ENCODE measurements around the gene TMEM247. TPM values are rescaled to one million over a fixed set of nuclear protein-coding genes. Genes with fewer than 3 reads are reported as not detected.

The TMEM247 gene
- total and polyA plus RNA-seq, 2 donors (not counting 3 experiments of a cell fraction or from before 2014, with no cell fraction given) = not detected

DNA sequence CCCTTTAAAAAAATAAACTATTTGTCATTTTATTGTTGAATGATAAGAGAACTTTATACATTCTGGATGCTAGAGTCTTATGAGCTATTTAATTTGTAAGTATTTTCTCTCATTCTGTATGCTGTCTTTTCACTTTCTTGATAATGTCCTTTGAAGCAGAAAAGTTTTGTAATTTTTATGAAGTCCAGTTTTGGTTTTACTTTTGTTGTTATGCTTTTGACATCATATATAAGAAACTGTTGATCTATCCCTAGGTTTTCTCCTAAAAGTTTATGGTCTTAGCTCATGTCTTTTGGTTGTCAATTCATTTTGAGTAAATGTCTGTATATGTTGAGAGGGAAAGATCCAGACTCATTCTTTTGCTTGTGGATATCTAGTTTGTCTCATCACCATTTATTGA is 52.5 kb downstream of the TMEM247 start:
- no peak overlapping the region for H3K4me2 ChIP-seq (ENCODE audit: insufficient read depth, low read length)
- CTCF ChIA-PET = no interaction called here
- no peaks in the 10 kb centered on the region for H3K9me3 ChIP-seq (replicated peaks; ENCODE audit: control insufficient read depth, insufficient read depth, low read length)
- H2AFZ ChIP-seq (ENCODE audit: low read depth, low read length) = no peak overlapping the region
- no peak for TF ChIP-seq FOS (IDR thresholded peaks at IDR 0.05; ENCODE audit: borderline replicate concordance, insufficient read depth, low read length)
- TF ChIP-seq, protein P1, sequence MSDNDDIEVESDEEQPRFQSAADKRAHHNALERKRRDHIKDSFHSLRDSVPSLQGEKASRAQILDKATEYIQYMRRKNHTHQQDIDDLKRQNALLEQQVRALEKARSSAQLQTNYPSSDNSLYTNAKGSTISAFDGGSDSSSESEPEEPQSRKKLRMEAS (IDR thresholded peaks at IDR 0.05; ENCODE audit: insufficient read depth, insufficient read length) = no peak
- no peak for TF ChIP-seq POLR2AphosphoS5 (IDR thresholded peaks at IDR 0.05; ENCODE audit: insufficient read depth, low read depth, low read length)
- TF ChIP-seq, protein P2, sequence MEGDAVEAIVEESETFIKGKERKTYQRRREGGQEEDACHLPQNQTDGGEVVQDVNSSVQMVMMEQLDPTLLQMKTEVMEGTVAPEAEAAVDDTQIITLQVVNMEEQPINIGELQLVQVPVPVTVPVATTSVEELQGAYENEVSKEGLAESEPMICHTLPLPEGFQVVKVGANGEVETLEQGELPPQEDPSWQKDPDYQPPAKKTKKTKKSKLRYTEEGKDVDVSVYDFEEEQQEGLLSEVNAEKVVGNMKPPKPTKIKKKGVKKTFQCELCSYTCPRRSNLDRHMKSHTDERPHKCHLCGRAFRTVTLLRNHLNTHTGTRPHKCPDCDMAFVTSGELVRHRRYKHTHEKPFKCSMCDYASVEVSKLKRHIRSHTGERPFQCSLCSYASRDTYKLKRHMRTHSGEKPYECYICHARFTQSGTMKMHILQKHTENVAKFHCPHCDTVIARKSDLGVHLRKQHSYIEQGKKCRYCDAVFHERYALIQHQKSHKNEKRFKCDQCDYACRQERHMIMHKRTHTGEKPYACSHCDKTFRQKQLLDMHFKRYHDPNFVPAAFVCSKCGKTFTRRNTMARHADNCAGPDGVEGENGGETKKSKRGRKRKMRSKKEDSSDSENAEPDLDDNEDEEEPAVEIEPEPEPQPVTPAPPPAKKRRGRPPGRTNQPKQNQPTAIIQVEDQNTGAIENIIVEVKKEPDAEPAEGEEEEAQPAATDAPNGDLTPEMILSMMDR (IDR thresholded peaks at IDR 0.05; ENCODE audit: extremely low read depth in 1 of 2, insufficient read depth in 1 of 2, low read depth in 1 of 2, low read length in 2 of 2) = no peak
- no peak for TF ChIP-seq EZH2 (IDR thresholded peaks at IDR 0.05; ENCODE audit: borderline replicate concordance, low read depth, low read length, severe bottlenecking)
- no peak for TF ChIP-seq JUN (IDR thresholded peaks at IDR 0.05; ENCODE audit: borderline replicate concordance, insufficient read depth, insufficient read length, low read depth)
- TF ChIP-seq POLR2A (IDR thresholded peaks at IDR 0.05; ENCODE audit: low read depth, low read length) = no peak
- no peak for TF ChIP-seq GATA2 (IDR thresholded peaks at IDR 0.05; ENCODE audit: insufficient read depth, insufficient read length, low read depth, low read length)
- no peak for TF ChIP-seq MYC (IDR thresholded peaks at IDR 0.05; ENCODE audit: low read depth, low read length)
- FAIRE-seq (no peak), DNase-seq (ENCODE audit: low read depth, low spot score) (no peak)
- H3K4me3 ChIP-seq (replicated peaks in 1 of 3; ENCODE audit: insufficient read depth in 1 of 3, low read depth in 1 of 3, low read length in 3 of 3) = no peak overlapping the region
- H3K27me3 ChIP-seq (ENCODE audit: control insufficient read depth in 2 of 2, insufficient read depth in 2 of 2, low read length in 2 of 2) = no peaks in the 10 kb centered on the region
- H3K9ac ChIP-seq (replicated peaks; ENCODE audit: extremely low read depth, insufficient read depth, low read length) = no peak overlapping the region
- dilution Hi-C loops (cut with MboI; ENCODE audit: extremely low pct_ligation_motif_present, low sequenced_read_pairs) = no loop called here
- H3K27ac ChIP-seq (ENCODE audit: insufficient read depth, low read depth, low read length) = no peak overlapping the region
- no peaks in the 10 kb centered on the region for H4K20me1 ChIP-seq (replicated peaks; ENCODE audit: control insufficient read depth, extremely low read depth, insufficient read depth, low read length)
- H3K9me1 ChIP-seq (replicated peaks; ENCODE audit: control insufficient read depth, extremely low read depth, insufficient read depth, low read length) = no peaks in the 10 kb centered on the region
- intact Hi-C loops (cut with micrococcal nuclease) = no loop called here
- H3K4me1 ChIP-seq (ENCODE audit: control insufficient read depth, extremely low read depth, insufficient read depth, low read length) = no peaks in the 10 kb centered on the region
- POLR2A ChIA-PET = no interaction called here
- no peaks in the 10 kb centered on the region for H3K79me2 ChIP-seq (ENCODE audit: control insufficient read depth, insufficient read depth, low read length)
- H3K36me3 ChIP-seq (ENCODE audit: control insufficient read depth in 2 of 2, extremely low read depth in 1 of 2, insufficient read depth in 2 of 2, low read length in 2 of 2) = no peaks in the 10 kb centered on the region
- BruUV-seq (replicated peaks) = no TSS peak

Small RNA genes within 50 kb of the gene (small RNA-seq; reads per million reads assigned to genes)
- not detected for gene RN7SL817P (ENCODE audit: insufficient read depth, insufficient read length, low read depth, low replicate concordance)

Other genes with a start within 250 kb of the TMEM247 start
- 374 and 397 TPM in 2 replicates for gene EPAS1, start 182.2 kb upstream of the TMEM247 start, total RNA-seq
- 214 and 229 TPM in 2 replicates for gene EPAS1, start 182.2 kb upstream of the TMEM247 start, polyA plus RNA-seq
- 20.5 and 34.0 TPM in 2 replicates for gene RHOQ, start 62.9 kb downstream of the TMEM247 start, total RNA-seq
- gene RHOQ, start 62.9 kb downstream of the TMEM247 start, polyA plus RNA-seq = 18.1 and 19.0 TPM in 2 replicates
- 3.6 and 5.9 TPM in 2 replicates for gene ATP6V1E2, start 63.0 kb downstream of the TMEM247 start, total RNA-seq
- gene ATP6V1E2, start 63.0 kb downstream of the TMEM247 start, polyA plus RNA-seq = 1.4 and 1.5 TPM in 2 replicates
- 25.6 and 26.5 TPM in 2 replicates for gene PIGF, start 137.5 kb downstream of the TMEM247 start, total RNA-seq
- 20.1 and 23.7 TPM in 2 replicates for gene PIGF, start 137.5 kb downstream of the TMEM247 start, polyA plus RNA-seq
- 13.5 and 14.1 TPM in 2 replicates for gene CRIPT, start 137.7 kb downstream of the TMEM247 start, total RNA-seq
- 3.8 and 4.7 TPM in 2 replicates for gene CRIPT, start 137.7 kb downstream of the TMEM247 start, polyA plus RNA-seq
- gene SOCS5, start 219.7 kb downstream of the TMEM247 start, total RNA-seq = 9.0 and 9.3 TPM in 2 replicates
- 3.6 and 4.4 TPM in 2 replicates for gene SOCS5, start 219.7 kb downstream of the TMEM247 start, polyA plus RNA-seq